Testis (tissue), 3 donors: Measurements from ENCODE around the gene PPP3R1. TPM values are rescaled to one million over a fixed set of nuclear protein-coding genes. Genes with fewer than 3 reads are reported as not detected.

Experiments used
- DNase-seq: peaks from one replicate; pipeline ENCODE4 v3.0.0-alpha.2; 2019
- H3K27ac ChIP-seq, 2 donors: fragments of 200-600 bp; sonication (generic); one replicate each; pipeline ENCODE4 v1.5.1; 2019
- H3K27me3 ChIP-seq: fragments of 200-600 bp; sonication (generic); one replicate; pipeline ENCODE4 v1.5.1; 2019
- H3K36me3 ChIP-seq: fragments of 200-600 bp; sonication (generic); one replicate; pipeline ENCODE4 v1.5.1; 2017; ENCODE audit warnings: low read depth; ENCODE audit errors: missing control alignments
- H3K4me1 ChIP-seq: fragments of 200-600 bp; sonication (generic); one replicate; pipeline ENCODE4 v1.5.1; 2019
- H3K4me3 ChIP-seq, 2 donors: fragments of 200-600 bp; sonication (generic); one replicate each; pipeline ENCODE4 v1.5.1; 2017 to 2019
- H3K9me3 ChIP-seq: fragments of 200-600 bp; sonication (generic); one replicate; pipeline ENCODE4 v1.5.1; 2017
- CTCF ChIP-seq, 3 experiments: fragments of 450-650 bp in 2 of 3; fragments of 200-600 bp in 1 of 3; sonication (generic) in 1 of 3; IDR thresholded peaks; one replicate each; pipeline ENCODE4 v1.5.1; 2016 to 2019; ENCODE audit warnings: antibody characterized with exemption in 3 of 3, mild to moderate bottlenecking in 2 of 3, moderate library complexity in 1 of 3
- POLR2A ChIP-seq: fragments of 450-650 bp; IDR thresholded peaks from one replicate; pipeline ENCODE4 v1.6.1; 2017; ENCODE audit warnings: antibody characterized with exemption, mild to moderate bottlenecking, moderate library complexity
- WGBS, 2 donors: methylation state at CpG; one replicate each; pipeline ENCODE4 v1.1.5; 2018; 5-methylcytosine and 5-hydroxymethylcytosine counted together
- intact Hi-C: fragments of 100-400 bp; cut with DNase I; formaldehyde crosslinking; loops from one replicate; pipeline ENCODE4 v1.15.1; 2023; ENCODE audit warnings: low total_unique reads
- polyA plus RNA-seq: library from polyadenylated mRNA; stranded (reverse); fragments of 350-450 nt; fragmentation: Illumina TruSeq; extraction: RNeasy Lipid Tissue Mini Kit (QIAGEN cat#74804); gene quantifications from one replicate; pipeline ENCODE4 v1.2.3, GENCODE V29; 2014; ENCODE audit warnings: low read depth, low replicate concordance; ENCODE audit not compliant: insufficient read depth
- total RNA-seq, 2 donors: library from RNA; depleted of rRNA; stranded (reverse); fragments of >200 nt; gene quantifications; one replicate each; pipeline ENCODE4 v1.2.3, GENCODE V29; 2016

PPP3R1 gene
- total and polyA plus RNA-seq, 3 donors from 2014 or later: 35.7 to 45.0 (median 37.0) TPM

- intact Hi-C loops: no loop called here
- H3K27ac ChIP-seq: no peak overlapping the region
- no peak for TF ChIP-seq CTCF (IDR thresholded peaks at IDR 0.05)
- TF ChIP-seq POLR2A: no peak
- H3K4me3 ChIP-seq: no peak overlapping the region
- no peaks in the 10 kb centered on the region for H3K27me3 ChIP-seq
- no peaks in the 10 kb centered on the region for H3K9me3 ChIP-seq
- DNase-seq: no peak
- no peaks in the 10 kb centered on the region for H3K36me3 ChIP-seq
- 41 to 52% methylated on average over 1 of the region's 1 CpG for WGBS, 2 donors
- H3K4me1 ChIP-seq: no peaks in the 10 kb centered on the region
These were observed 33.9 kb downstream of the PPP3R1 start for GRCh38 chr2:68218343-68218901.

GRCh38 chr2:68217729-68218128 lies 34.6 kb downstream of the PPP3R1 start:
- WGBS, 2 donors: 58 to 63% methylated on average over 3 of the region's 3 CpGs

GRCh38 chr2:68216454-68217310 lies 35.6 kb downstream of the PPP3R1 start:
- H3K4me3 ChIP-seq: no peak overlapping the region
- TF ChIP-seq POLR2A (no peak), CTCF (IDR thresholded peaks at IDR 0.05) (no peak)
- H3K27me3 ChIP-seq: no peaks in the 10 kb centered on the region
- DNase-seq: no peak
- WGBS, 2 donors: 49 to 63% methylated on average over 2 of the region's 2 CpGs
- H3K4me1 ChIP-seq: no peaks in the 10 kb centered on the region
- H3K9me3 ChIP-seq: no peaks in the 10 kb centered on the region
- no peak overlapping the region for H3K27ac ChIP-seq
- no peaks in the 10 kb centered on the region for H3K36me3 ChIP-seq
- intact Hi-C loops: no loop called here

More at GRCh38 chr2:68217729-68218128, 34.6 kb downstream of the PPP3R1 start:
- Histone ChIP-seq H3K27me3 (no peaks in the 10 kb centered on the region), H3K27ac (no peak overlapping the region), H3K4me1 (no peaks in the 10 kb centered on the region), H3K9me3 (no peaks in the 10 kb centered on the region), H3K36me3 (no peaks in the 10 kb centered on the region), H3K4me3 (no peak overlapping the region)
- TF ChIP-seq POLR2A (no peak), CTCF (IDR thresholded peaks at IDR 0.05) (no peak)
- no peak for DNase-seq
- intact Hi-C loops: no loop called here

- H3K4me1 ChIP-seq: no peaks in the 10 kb centered on the region
These were observed 38.0 kb downstream of the PPP3R1 start for GRCh38 chr2:68214381-68214780.

More at GRCh38 chr2:68214381-68214780, 38.0 kb downstream of the PPP3R1 start:
- no peak for TF ChIP-seq CTCF (IDR thresholded peaks at IDR 0.05)
- TF ChIP-seq POLR2A: no peak
- Histone ChIP-seq H3K27ac (no peak overlapping the region), H3K36me3 (no peaks in the 10 kb centered on the region), H3K27me3 (no peaks in the 10 kb centered on the region), H3K9me3 (no peaks in the 10 kb centered on the region), H3K4me3 (no peak overlapping the region)
- intact Hi-C loops: no loop called here
- 80 to 86% methylated on average over 5 of the region's 5 CpGs for WGBS, 2 donors
- DNase-seq: no peak
